CMK (cell line): Measurements from ENCODE around the gene ANKRD22.
"Not testable (repeated sequence)": the region's sequence is repeated elsewhere in the genome, so short reads cannot be mapped to it uniquely, and the experiment has no call there.

Experiments
- DNase-seq: peaks from one replicate; pipeline ENCODE4 v3.0.0-alpha.2; 2010; ENCODE audit warnings: low read depth

ANKRD22 gene

GRCh38 chr10:88851706-88852105 is at the start of gene ANKRD22:
Gene ANKRD22 (minus strand): TSS chr10:88851844. CDS start chr10:88851607, 237 bp downstream.
- no peak for DNase-seq

- no peak for DNase-seq
These were observed 48.2 kb upstream of the ANKRD22 start for GRCh38 chr10:88899886-88900285.

GRCh38 chr10:88898727-88899126 is 47.1 kb upstream of the ANKRD22 start:
- no peak for DNase-seq

- no peak for DNase-seq
These were observed 45.6 kb upstream of the ANKRD22 start for GRCh38 chr10:88896994-88897853.

GRCh38 chr10:88896372-88896993 is 44.8 kb upstream of the ANKRD22 start:
- no peak for DNase-seq

- no peak for DNase-seq
These were observed 43.6 kb upstream of the ANKRD22 start for GRCh38 chr10:88895250-88895649.

- no peak for DNase-seq
These were observed 42.0 kb upstream of the ANKRD22 start for GRCh38 chr10:88893611-88894010.

GRCh38 chr10:88892222-88892967 is 40.8 kb upstream of the ANKRD22 start:
- no peak for DNase-seq

GRCh38 chr10:88890681-88891381 is 39.2 kb upstream of the ANKRD22 start:
- DNase-seq, result no peak

GRCh38 chr10:88889559-88890337 is 38.1 kb upstream of the ANKRD22 start:
- no peak for DNase-seq

GRCh38 chr10:88888810-88889445 is 37.3 kb upstream of the ANKRD22 start:
- no peak for DNase-seq

- DNase-seq, result no peak
These were observed 34.9 kb upstream of the ANKRD22 start for GRCh38 chr10:88886557-88886956.

- no peak for DNase-seq
These were observed 31.8 kb upstream of the ANKRD22 start for GRCh38 chr10:88883448-88883809.

- DNase-seq, result not testable (repeated sequence)
These were observed 31.2 kb upstream of the ANKRD22 start for GRCh38 chr10:88882646-88883447.

GRCh38 chr10:88881922-88882645 is 30.4 kb upstream of the ANKRD22 start:
- no peak for DNase-seq

GRCh38 chr10:88881320-88881719 is 29.7 kb upstream of the ANKRD22 start:
- no peak for DNase-seq

GRCh38 chr10:88880282-88881076 is 28.8 kb upstream of the ANKRD22 start:
- peak; percentile 64 for DNase-seq

GRCh38 chr10:88879534-88880281 is 28.1 kb upstream of the ANKRD22 start, which contains the start of gene STAMBPL1:
Gene STAMBPL1 (plus strand): TSS chr10:88880245. CDS start chr10:88901709, 21,464 bp downstream.
- DNase-seq, result no peak
